Measurements from ENCODE around the gene FLYWCH1.

FLYWCH1 gene

DNA sequence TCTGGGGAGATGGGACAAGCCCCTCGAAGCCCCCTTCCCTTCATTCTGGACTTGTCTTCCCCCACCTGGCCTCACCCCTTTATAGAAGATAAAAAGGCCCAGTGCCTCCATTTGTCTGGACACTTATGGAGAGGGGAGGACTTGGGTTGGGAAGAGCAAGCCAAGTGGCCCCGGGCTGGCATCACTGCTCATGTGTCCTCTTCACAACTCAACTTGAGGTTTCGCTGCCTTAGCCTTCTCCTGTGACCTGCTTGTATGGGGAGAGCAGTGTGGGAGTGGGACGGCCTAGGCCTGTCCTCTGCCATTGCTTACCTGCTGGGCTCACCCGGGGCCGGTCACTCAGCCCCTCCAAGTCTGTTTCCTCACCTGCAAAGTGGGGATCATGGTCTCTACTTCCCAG, 58.8 kb downstream of the FLYWCH1 start:
- DNase-seq = no peak

DNA sequence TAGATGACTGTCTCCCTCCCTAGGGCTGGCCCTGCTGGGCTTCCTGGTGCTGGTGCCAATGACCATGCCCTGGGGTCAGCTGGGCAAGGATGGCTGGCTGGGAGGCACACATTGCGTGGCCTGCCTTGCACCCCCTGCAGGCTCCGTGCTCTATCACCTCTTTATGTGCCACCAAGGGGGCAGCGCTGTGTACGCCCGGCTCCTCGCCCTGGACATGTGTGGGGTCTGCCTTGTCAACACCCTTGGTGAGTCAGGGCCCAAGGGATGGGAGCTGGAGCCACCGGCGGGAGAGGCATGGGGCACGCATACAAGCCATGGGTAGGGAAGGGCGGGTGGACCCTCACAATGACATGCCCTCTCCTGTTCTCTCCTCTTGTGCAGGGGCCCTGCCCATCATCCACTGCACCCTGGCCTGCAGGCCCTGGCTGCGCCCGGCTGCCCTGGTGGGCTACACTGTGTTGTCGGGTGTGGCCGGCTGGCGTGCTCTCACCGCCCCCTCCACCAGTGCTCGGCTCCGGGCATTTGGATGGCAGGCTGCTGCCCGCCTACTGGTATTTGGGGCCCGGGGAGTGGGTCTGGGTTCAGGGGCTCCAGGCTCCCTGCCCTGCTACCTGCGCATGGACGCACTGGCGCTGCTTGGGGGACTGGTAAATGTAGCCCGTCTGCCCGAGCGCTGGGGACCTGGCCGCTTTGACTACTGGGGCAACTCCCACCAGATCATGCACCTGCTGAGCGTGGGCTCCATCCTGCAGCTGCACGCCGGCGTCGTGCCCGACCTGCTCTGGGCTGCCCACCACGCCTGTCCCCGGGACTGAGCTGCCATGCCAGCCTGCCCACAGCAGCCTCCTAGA, 59.6 kb downstream of the FLYWCH1 start:
- DNase-seq = no peak

DNA sequence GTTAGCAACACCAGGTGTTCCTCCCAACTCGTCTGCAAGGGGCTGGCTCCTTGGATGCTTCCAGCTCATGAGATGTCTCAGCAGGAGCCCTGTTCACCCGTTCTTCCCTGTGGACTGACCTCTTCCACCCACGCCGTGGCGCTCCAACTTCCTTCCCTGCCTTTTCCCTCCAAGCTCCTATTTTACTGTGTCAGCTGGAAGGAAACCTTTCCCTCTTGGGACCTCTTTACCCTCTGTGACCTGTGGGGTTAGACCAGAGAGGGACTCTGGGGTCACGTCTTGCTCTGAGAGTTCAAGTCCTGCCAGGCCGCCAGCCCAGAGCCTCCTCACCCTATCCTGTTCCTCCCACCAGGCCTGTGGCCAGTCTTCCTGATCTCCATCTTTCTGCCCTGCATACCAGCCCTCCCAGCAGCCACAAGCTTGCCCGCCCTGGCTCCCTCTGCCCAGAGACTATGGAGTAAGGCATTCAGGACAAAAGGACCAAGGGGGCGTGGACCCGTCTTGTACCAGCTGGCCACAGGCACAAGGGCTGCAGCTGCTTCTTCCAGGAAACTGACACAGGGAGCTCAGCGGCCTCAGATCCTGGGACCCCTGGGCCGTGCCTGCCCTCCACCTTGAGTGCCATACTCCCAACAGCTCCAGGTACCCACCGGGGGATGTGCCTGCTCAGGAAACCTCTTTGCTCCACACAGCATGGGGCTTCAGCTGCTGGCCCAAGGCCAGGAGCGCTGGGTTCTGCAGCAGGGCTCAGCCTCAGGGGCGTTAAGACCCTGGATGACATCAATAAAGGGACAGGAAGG, 60.5 kb downstream of the FLYWCH1 start:
- no peak for DNase-seq

DNA sequence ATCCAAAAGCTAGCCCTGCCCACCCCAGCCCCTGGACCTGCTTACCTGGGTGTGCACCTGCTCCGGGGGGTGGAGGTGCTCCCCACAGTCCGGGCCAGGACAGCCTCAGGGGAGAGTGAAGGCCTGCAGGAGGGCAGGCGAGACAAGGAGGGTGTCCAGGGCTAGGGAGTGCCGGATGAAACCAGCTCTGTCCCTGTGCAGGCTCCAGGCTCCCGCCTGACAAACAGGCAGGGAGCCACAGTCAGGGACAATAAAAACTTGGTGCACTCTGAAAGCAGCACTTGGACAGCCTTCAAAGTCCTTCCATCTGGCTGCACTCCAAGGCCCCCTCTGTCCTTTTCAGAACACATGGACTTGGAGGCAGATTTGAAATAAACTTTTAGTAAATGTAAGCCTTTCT, 61.4 kb downstream of the FLYWCH1 start:
- no peak for DNase-seq

DNA sequence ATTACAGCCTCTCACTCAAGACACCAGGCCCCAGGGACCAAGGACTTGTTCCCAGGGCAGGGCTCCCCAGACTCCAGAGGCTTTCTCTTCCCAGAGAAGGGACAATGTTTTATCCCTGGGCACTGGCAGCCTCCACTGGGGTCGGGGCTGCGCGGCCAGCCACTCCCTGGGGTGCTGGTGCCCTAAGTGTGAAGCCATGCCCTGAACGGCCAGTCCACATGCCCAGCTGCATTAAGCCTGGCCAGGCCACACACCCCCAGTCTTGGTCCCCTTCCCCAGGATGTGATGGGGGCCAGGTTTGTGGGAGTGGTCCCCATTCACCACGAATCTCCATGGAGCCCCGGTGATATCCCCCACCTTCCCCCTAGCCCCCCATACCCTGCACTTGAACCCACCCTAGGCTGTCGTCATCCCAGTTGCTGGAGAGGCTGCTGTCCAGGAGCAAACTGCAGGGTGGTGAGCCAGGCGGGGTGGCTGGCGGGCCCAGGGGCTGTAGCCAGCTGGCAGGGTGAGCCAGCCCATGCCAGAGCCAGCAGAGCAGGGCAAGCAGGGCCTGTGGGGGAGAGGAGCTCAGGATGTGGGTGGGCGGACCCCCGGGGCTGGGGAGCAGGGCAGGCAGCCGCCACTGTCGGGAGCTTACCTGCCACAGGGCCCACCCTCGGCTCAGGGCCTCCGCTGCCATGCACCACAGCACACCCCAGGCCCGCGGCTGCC, 62.0 kb downstream of the FLYWCH1 start:
- no peak for DNase-seq

DNA sequence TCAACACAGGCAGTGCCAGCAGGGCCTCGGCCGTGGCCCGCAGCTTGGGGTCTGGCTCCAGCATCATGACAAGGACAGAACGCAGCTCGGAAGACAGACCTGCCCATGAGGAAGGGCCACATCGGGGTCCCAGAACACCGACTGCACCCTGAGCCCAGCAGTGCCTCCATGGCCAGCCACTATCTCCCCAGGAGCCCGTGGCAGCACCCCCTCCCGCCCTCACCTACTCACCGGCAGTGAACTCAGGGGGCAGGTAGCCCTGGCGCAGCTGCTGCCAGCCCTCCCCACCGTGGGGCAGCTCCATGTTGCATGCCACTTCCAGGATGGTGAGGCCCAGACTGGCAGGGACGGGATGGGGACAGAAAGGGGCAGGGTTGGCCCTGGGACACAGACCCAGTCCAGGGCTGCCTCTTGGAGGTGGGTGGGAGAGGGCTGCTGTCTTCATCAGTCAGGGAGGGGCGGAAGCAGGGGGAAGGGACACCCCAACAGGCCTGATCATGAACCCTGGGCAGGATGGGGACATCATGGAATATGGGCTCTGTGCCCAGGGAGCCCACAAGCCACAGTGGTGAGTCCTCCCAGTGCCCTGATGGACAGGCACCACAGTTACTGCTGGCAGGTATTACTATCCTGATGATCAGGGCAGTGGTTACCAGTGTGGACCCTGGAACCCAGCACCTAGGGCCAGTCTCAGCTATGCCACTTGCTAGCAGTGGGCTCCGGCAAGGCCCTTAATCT, 62.8 kb downstream of the FLYWCH1 start:
- DNase-seq = no peak

DNA sequence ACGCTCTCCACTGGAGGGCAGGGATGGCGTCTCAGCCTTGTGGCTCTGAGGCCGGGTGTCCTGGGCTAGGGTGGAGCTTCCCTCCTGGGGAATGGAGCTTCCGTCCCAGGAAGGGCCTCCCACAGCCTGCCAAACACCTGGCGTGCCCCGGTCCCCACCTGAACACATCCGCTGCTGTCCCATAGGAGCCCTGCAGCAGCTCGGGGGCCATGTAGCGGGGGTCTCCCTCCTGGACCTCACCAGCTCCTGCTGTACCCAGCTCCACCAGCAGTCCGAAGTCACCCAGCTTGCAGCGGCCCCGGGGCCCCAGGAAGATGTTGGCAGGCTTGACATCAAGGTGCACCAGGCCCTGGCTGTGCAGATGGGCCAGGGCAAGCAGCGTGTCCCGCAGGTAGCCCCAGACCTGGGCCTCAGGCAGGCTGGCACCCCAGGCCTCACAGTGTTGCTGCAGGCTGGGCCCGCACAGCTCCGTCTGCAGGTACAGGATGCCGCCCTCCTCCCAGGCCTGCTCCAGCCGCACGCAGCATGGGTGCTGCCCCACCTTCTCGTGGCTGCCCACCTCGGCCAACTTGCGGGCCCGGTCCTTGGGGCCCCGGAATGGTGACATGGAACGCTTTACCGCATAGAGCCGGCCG, 63.5 kb downstream of the FLYWCH1 start:
- DNase-seq = no peak

DNA sequence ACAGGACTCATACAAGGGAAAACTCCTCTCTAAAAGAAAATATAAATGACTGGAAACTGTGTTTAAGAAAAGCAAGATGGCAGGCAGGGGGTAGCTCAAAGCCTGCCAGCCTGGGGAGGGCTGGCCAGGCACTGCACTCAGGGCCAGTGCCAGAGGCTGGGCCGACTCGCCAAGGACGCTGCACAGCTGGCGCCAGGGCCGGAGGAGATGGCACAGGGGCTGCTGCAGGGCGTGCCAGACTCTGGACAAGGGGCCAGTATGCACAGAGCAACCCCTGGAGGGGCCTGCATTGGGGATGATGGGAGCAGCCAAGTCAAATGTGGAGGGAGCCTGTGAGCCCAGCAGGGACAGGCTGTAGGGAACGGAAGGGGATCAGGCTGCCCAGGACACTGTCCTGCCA, 64.5 kb downstream of the FLYWCH1 start:
- no peak for DNase-seq

DNA sequence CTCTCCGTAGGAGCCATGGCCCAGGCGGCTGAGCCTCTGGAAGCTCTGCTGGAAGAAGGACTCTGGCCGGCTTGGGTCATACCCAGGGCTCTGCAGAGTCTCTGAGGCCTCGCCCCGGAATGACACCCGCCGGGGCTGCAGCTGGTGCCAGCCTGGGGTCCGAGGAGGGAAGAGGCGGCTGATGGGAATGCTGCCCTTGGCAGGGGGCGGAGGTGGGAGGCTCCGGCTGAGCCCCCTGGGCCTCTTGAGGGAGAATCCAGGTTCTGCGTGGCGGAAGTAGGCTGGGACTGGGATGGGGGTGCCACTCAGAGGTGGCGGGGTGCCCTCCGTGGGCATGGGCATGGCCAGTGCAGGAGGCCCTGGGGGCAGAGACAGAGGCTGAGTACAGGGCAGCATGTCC, 64.9 kb downstream of the FLYWCH1 start:
- DNase-seq = no peak

DNA sequence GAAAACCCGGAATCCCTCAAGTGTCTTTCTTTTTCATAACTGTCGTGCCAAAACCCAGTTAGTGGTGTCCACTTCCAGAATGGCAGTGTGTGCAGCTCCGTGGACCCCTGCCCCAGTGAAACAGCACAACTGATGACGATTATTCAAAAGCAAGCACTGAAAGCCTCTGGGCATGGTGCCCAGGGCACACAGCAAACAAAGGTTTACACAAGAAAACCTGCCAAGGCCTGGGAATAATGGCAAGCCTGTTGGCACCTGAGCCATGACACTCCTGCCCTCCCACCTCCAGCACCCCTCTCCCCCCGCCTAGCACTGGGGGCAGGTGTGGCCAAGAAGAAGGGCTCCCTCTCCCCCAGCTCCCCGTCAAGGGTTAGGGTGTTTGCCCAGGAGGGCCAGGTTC, 65.7 kb downstream of the FLYWCH1 start:
- no peak for DNase-seq

DNA sequence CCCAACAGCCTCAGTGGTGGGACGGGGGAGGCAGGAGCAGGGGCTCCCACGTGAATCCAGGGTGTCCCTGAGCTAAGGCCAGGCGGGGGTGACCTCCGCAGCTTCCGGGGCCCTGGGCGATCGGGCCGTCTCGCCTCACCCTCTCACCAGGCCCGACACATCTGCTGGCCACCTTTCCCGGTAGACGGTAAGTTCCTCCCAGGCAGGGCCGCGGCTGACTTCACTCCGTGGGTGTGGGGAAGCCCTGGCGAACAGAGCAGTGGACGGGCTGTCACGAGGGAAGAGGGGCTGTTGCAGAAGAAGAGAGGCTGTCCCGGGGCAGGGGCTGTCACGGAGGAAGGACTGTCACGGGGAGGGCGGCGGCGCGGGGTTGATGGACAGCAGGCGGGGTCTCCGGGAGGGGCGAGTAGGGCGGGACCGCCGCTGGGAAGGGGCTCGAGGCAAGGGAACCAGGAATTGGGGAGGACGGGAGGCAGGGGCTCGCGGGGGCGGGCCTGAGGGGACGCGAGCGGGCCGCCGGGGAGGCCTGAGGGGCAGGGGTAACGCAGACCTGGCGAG, 68.0 kb downstream of the FLYWCH1 start:
- DNase-seq = peak; percentile 62

DNA sequence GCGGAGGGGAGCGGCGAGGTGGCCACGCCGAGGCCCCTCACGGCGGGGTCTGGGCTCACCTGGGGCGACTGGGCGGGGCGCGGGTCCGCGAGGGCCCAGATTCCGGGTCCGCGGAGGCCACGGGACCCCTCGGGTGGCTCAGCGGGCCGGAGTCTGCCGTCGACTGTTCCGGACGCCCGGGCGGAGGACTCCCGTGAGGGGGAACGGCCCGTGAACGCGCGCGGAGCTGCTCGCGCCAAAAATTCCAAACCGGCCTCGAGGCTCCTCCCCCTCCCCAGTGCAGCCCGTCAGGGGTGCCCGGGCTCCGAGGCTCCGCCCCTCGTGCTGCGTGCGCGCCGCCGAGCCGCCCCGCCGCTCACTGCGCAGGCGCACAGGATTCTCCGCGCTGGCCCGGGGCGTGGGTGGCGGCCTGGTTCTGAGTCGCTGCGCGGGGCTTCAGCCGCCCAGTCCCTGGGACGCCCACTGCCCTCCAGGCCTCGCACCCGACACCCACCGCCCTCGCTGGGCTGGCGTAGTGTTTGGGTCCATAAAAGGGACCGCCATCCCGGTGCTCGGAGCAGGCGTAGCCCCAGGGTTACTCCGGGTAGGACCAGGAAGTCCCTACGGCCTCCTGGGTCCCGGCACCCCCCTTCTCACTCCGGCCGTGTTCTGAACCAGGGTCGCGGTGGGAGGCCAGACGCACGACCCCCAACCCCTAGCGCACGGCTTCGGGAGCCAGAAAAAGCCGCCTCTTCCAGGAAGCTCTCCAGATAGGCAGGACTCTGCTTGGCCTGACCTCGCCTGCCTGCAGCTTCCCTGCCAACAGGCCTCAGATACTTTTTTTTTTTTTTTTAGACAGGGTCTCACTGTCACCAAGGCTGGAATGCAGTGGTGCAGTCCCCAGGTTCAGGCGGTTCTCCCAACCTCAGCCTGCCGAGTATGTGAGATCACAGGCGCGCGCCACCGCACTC, 68.8 kb downstream of the FLYWCH1 start, which contains the start of gene PKMYT1:
PKMYT1 (minus strand) TSS at position 220 of the 950 bp plus-strand sequence. CDS start 789 bp downstream, outside the sequence.
- DNase-seq = peak; percentile 97

DNA sequence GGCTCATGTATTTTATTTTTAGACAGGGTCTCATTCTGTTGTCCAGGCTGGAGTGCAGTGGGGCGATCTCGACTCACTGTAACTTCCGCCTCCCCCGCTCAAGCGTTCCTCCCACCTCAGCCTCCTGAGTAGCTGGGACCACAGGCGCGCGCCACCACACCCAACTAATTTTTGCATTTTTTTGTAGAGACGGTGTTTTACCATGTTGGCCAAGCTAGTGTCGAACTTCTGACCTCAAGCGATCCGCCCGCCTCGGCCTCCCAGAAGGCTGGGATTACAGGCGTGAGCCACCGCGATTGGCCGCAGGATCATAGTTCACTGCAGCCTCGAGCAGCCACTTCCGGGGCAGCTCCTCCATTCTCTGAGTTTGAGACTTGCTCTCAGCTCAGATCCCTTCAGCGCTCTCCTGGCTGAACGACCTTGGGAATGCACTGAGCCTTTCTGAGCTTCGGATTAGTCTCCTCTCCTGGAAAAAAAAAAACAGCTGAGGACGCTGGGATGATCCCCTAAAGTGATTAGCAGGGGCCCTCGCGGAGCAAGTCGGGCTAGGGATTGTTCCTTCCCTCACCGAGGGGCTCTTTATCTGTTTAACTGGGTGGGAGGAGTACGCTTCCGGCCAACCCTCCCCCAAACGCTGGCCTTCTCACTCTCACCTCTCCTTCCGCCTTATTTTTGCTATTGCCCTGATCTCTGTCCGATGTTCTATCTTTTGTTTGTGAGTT, 69.6 kb downstream of the FLYWCH1 start:
- DNase-seq = no peak

DNA sequence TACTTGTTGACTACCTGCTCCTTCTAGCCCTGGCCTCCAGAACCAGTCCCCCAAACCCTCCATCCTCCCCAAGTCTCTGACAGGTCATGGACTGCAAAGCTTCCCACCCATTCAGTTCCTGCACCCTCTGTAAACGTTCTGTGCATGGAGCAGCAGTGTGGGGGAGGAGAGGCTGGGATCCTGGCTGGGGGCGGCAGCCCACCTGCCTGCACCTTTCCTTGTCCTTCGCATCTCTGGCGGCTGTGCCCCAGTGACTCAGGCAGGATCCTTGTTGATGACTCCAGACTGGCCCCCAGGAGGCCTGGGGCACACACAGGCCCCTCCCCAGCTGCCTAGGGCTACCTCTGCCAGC, 70.1 kb downstream of the FLYWCH1 start:
- DNase-seq = no peak

DNA sequence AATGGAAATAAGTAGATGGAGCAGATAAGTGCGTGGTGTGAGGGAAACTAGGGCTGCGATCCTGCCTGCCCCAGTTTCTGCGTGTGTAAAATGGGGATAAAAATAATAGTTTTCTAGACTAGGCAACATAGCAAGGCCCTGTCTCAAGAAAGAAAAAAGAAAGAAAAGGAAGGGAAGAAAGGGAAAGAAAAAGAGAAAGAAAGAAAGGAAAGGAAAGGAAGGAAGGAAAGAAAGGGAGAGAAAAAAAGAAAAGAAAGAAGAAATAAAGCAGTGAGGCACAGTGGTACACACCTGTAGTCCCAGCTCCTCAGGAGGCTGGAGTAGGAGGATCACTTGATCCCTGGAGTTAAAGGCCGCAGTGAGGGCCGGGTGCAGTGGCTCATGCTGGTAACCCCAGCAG, 70.7 kb downstream of the FLYWCH1 start:
- no peak for DNase-seq

DNA sequence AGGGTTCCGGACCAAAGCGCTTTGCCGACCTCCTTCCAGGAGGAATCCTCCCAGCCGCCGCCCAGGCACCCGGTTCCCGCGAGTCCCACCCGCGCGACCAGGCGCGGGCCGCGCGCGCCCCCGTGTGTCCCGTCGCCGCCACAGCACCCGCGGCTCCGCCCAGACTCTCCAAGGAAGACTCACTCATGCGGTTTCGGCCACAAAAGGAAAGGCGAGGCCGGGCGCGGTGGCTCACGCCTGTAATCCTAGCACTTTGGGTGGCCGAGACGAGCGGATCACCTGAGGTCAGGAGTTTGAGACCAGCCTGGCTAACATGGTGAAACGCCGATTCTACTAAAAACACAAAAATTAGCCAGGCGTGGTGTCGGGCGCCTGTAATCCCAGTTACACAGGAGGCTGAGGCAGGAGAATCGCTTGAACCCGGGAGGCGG, 72.0 kb downstream of the FLYWCH1 start:
- peak; percentile 90 for DNase-seq

DNA sequence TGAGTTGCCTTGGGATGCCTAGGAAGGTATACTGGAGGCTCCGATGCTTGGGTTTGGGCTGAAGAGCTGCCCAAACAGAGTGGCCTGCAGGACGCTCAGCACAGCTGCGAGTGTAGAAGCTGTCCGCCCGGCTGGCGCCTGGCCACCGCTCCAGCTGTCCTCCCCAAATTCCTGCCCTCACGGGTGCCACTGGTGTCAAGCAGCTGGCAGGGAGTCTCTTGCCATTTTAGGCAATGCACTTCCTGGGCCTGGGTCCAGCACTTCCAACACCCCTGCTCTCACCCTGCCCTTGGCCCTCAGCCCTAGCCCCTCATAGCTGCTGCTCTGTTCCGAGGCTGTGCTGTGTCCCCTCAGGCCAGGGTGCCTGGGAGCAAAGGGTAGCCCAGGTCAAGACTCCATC, 73.7 kb downstream of the FLYWCH1 start:
- no peak for DNase-seq

DNA sequence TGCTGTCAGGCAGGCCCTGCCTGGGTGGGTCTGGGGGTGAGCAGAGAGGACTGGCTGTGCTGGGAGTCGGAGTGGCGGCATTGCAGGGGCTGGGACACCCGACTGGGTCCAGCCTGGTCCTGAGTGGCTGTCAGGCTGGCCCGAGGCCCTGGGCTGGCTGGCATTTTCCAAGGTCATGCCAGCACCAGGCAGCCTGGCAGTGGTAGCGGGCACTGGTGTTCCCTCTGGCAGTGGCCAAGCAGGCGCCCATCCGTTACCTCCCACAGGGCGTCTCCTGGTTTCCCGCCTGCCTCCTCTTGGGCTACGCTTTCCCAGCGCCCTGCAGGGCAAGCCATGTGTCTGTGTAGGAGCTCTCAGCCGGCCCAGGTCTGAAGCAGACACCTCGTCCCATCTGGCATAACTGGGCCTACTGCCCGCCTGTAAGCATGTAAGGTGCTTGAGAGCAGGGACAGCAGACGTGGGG, 74.2 kb downstream of the FLYWCH1 start:
- DNase-seq = no peak

DNA sequence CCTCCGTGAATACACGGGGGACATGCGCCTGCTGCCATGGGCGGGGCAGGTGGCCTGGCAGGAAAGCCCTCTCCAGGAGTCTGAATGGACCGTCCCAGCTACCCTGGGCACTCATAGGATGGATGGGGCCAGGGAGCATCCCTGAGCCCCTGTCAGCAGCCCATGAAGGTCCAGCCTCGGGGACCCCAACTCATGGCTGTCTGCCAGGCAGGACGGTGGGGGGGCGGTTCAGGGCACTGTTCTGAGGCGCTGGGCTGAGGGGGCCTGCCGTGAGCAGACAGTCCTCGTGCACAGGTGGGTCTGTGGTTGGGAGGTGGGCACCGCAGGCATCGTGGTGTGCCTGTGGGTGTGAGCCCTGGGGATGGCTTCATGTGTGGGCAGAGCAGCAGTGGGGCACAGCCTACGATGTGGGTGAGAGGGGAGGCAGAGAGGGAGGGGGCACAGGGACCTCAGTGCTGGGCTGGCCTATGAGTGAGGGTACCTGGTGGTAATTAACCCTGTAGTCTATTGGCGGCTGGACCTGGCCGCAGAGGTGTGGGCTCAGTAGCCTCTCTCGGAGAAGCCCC, 75.0 kb downstream of the FLYWCH1 start:
- DNase-seq = no peak

DNA sequence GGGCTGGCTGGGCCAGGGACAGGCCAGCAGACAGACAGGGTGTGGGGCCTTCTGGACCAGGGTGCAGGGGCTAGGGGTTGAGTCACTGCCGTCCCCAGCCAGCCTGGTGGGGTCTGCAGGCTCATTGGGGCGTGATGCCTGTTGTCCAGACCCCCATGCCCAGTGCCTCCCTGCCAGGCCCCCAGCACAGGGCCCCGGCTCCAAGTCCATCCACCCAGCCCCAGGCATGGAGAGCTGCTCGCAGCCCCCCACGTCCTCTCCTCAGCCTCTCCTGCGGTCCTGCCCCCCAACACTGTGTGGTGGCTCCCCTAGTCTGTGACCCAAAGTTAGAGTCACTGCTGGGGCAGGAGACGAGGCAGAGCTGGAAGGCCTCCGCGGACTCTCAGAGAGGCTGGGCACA, 75.6 kb downstream of the FLYWCH1 start:
- no peak for DNase-seq
